CD14-positive monocyte (primary cell): Measurements from ENCODE around the gene CAMTA1. TPM values are rescaled to one million over a fixed set of nuclear protein-coding genes. Genes with fewer than 3 reads are reported as not detected.
A peak's percentile ranks its signal among the peaks of the same experiment; 100 is the strongest.

Experiments used
- DNase-seq, 3 donors: peaks; one replicate each; pipeline ENCODE4 v3.0.0-alpha.2; 2011 to 2022
- H2AFZ ChIP-seq: 2 replicates; pipeline ENCODE4 v1.6.0; 2012; ENCODE audit warnings: mild to moderate bottlenecking, low read depth, low read length, inconsistent platforms; ENCODE audit not compliant: insufficient read depth, poor library complexity, severe bottlenecking
- H3K27ac ChIP-seq, 2 donors: 1 replicate in 1 of 2; 2 replicates in 1 of 2; pipeline ENCODE4 v1.5.1; 2012 to 2013; ENCODE audit warnings: low read length in 2 of 2, control low read depth in 1 of 2, inconsistent platforms in 1 of 2, low read depth in 1 of 2, mild to moderate bottlenecking in 1 of 2
- H3K27me3 ChIP-seq, 2 donors: one replicate each; pipeline versions ENCODE4 v1.6.0 to v1.6.1; 2011 to 2013; ENCODE audit warnings: low read length in 2 of 2; ENCODE audit not compliant: control insufficient read depth in 2 of 2, insufficient read depth in 2 of 2
- H3K36me3 ChIP-seq, 2 donors: replicated peaks in 1 of 2; 1 replicate in 1 of 2; 2 replicates in 1 of 2; pipeline versions ENCODE4 v1.5.1 to v1.6.1; 2012 to 2013; ENCODE audit warnings: low read length in 2 of 2, control low read depth in 1 of 2, inconsistent platforms in 1 of 2, mild to moderate bottlenecking in 1 of 2; ENCODE audit not compliant: insufficient read depth in 2 of 2, control insufficient read depth in 1 of 2
- H3K4me1 ChIP-seq, 2 donors: 1 replicate in 1 of 2; 2 replicates in 1 of 2; pipeline versions ENCODE4 v1.5.1 to v1.6.1; 2012 to 2013; ENCODE audit warnings: low read length in 2 of 2, control low read depth in 1 of 2, inconsistent platforms in 1 of 2, mild to moderate bottlenecking in 1 of 2, moderate library complexity in 1 of 2; ENCODE audit not compliant: insufficient read depth in 2 of 2, control insufficient read depth in 1 of 2
- H3K4me2 ChIP-seq: replicated peaks from 2 replicates; pipeline ENCODE3; 2012; ENCODE audit warnings: low read length, moderate library complexity, mild to moderate bottlenecking; ENCODE audit not compliant: poor library complexity, severe bottlenecking; ENCODE audit errors: extremely low read depth
- H3K4me3 ChIP-seq, 3 experiments: fragments of 200-600 bp in 1 of 3; sonication (generic) in 1 of 3; replicated peaks in 1 of 3; 1 replicate in 2 of 3; 2 replicates in 1 of 3; pipeline ENCODE4 v1.5.1; 2011 to 2013; ENCODE audit warnings: low read length in 3 of 3, mild to moderate bottlenecking in 3 of 3, control low read depth in 2 of 3, low read depth in 2 of 3, inconsistent platforms in 1 of 3, moderate library complexity in 1 of 3
- H3K79me2 ChIP-seq: 2 replicates; pipeline ENCODE4 v1.6.0; 2012; ENCODE audit warnings: mild to moderate bottlenecking, control low read depth, inconsistent platforms, low read length, moderate library complexity; ENCODE audit not compliant: insufficient read depth
- H3K9ac ChIP-seq: 2 replicates; pipeline ENCODE4 v1.6.0; 2017; ENCODE audit warnings: low read length, mild to moderate bottlenecking; ENCODE audit not compliant: insufficient read depth, poor library complexity, severe bottlenecking
- H3K9me3 ChIP-seq, 2 donors: replicated peaks in 1 of 2; 1 replicate in 1 of 2; 2 replicates in 1 of 2; pipeline versions ENCODE4 v1.5.1 to v1.6.1; 2012 to 2013; ENCODE audit warnings: low read length in 2 of 2, control low read depth in 1 of 2; ENCODE audit not compliant: control insufficient read depth in 1 of 2, insufficient read depth in 1 of 2
- H4K20me1 ChIP-seq: 2 replicates; pipeline ENCODE4 v1.6.0; 2012; ENCODE audit warnings: mild to moderate bottlenecking, low read length, control low read depth, moderate library complexity; ENCODE audit not compliant: insufficient read depth
- H3K27ac Mint-ChIP-seq, 7 donors: one replicate each; pipeline ENCODE4 v1.8.0; 2020; ENCODE audit warnings: mild to moderate bottlenecking in 7 of 7, mixed read lengths in 7 of 7, moderate library complexity in 6 of 7, inconsistent platforms in 2 of 7
- H3K27me3 Mint-ChIP-seq, 3 donors: one replicate each; pipeline ENCODE4 v1.8.0; 2021 to 2022; ENCODE audit warnings: low read depth in 3 of 3, mild to moderate bottlenecking in 3 of 3, mixed read lengths in 3 of 3, moderate library complexity in 3 of 3, inconsistent platforms in 1 of 3
- H3K36me3 Mint-ChIP-seq, 2 donors: one replicate each; pipeline ENCODE4 v1.8.0; 2020; ENCODE audit warnings: mixed read lengths in 2 of 2, inconsistent platforms in 1 of 2, mild to moderate bottlenecking in 1 of 2
- H3K4me1 Mint-ChIP-seq: one replicate; pipeline ENCODE4 v1.8.0; 2020; ENCODE audit warnings: mild to moderate bottlenecking, mixed read lengths
- H3K4me3 Mint-ChIP-seq, 2 donors: one replicate each; pipeline ENCODE4 v1.8.0; 2020; ENCODE audit warnings: mild to moderate bottlenecking in 2 of 2, mixed read lengths in 2 of 2, moderate library complexity in 1 of 2
- H3K9me3 Mint-ChIP-seq, 7 donors: one replicate each; pipeline ENCODE4 v1.8.0; 2020 to 2022; ENCODE audit warnings: mixed read lengths in 7 of 7, mild to moderate bottlenecking in 6 of 7, moderate library complexity in 6 of 7, inconsistent platforms in 2 of 7
- CTCF ChIP-seq: fragments of 200-600 bp; IDR thresholded peaks from one replicate; pipeline ENCODE4 v1.8.0; 2022; ENCODE audit warnings: antibody characterized with exemption, mild to moderate bottlenecking
- WGBS: methylation state at CpG from one replicate; pipeline ENCODE4 v1.1.5; 2013; ENCODE audit warnings: missing lambda C conversion rate; ENCODE audit not compliant: insufficient coverage; 5-methylcytosine and 5-hydroxymethylcytosine counted together
- intact Hi-C, 2 donors: fragments of 100-400 bp; cut with micrococcal nuclease; formaldehyde crosslinking; loops; one replicate each; pipeline versions ENCODE4 v1.15.0 to v1.15.1; 2023
- polyA plus RNA-seq, 3 donors: library from polyadenylated mRNA; depleted of rRNA in 1 of 3; unstranded in 2 of 3; stranded (reverse) in 1 of 3; fragments of 300-500 nt in 2 of 3; fragments of >200 nt in 1 of 3; fragmentation: Illumina TruSeq in 2 of 3; gene quantifications; 1 replicate in 2 of 3; 2 replicates in 1 of 3; pipeline ENCODE4 v1.2.3, GENCODE V29; 2012 to 2021

Gene CAMTA1
- polyA plus RNA-seq, 3 donors: 52.0 to 89.6 (median 78.3) TPM

- Mint-ChIP-seq H3K27ac (no peak overlapping the region), H3K9me3 (peaks cover 0 to 21% (median 2%) of the 10 kb centered on the region in 7 donors), H3K4me3 (peak overlapping the region; percentile 79 to 85), H3K27me3 (peaks cover 64 to 77% (median 69%) of the 10 kb centered on the region in 3 donors), H3K4me1 (peaks cover 8% of the 10 kb centered on the region), H3K36me3 (peaks cover 0 to 6% of the 10 kb centered on the region in 2 donors)
- intact Hi-C loops: loop anchor here in 1 of 2 donors (5.0 kb wide), 1 partner anchor 78 kb away; the partner anchor contains the start of gene PER3
- peaks cover 8 to 9% of the 10 kb centered on the region in 2 donors for H3K4me1 ChIP-seq
- H3K36me3 ChIP-seq: no peaks in the 10 kb centered on the region
- TF ChIP-seq CTCF: no peak
- H3K27me3 ChIP-seq: peaks cover 46 to 70% of the 10 kb centered on the region in 2 donors
- peak; percentile 89 to 93 (median 89) for DNase-seq
- H3K4me3 ChIP-seq: peak overlapping the region in 2 of 3 experiments; percentile 3 to 62
- H3K9ac ChIP-seq: no peak overlapping the region
- H3K9me3 ChIP-seq: peaks cover 0 to 12% of the 10 kb centered on the region in 2 donors
- peak overlapping the region; percentile 69 for H3K4me2 ChIP-seq
- WGBS: under 1% methylated on average over 139 of the region's 151 CpGs
- H4K20me1 ChIP-seq: no peaks in the 10 kb centered on the region
- H2AFZ ChIP-seq: no peak overlapping the region
- no peaks in the 10 kb centered on the region for H3K79me2 ChIP-seq
- no peak overlapping the region for H3K27ac ChIP-seq
Observed at GRCh38 chr1:7704214-7705047, 919.2 kb downstream of the CAMTA1 start.

- Histone ChIP-seq H3K36me3 (no peaks in the 10 kb centered on the region), H3K27me3 (peaks cover 46 to 64% of the 10 kb centered on the region in 2 donors), H2AFZ (no peak overlapping the region), H3K4me3 (peak overlapping the region; percentile 3 to 62 (median 24)), H4K20me1 (no peaks in the 10 kb centered on the region), H3K4me2 (peak overlapping the region; percentile 69), H3K79me2 (no peaks in the 10 kb centered on the region), H3K27ac (no peak overlapping the region), H3K4me1 (peaks cover 8 to 9% of the 10 kb centered on the region in 2 donors), H3K9ac (no peak overlapping the region), H3K9me3 (peaks cover 0 to 12% of the 10 kb centered on the region in 2 donors)
- TF ChIP-seq CTCF: no peak
- WGBS: 5% methylated on average over 105 of the region's 106 CpGs
- Mint-ChIP-seq H3K4me3 (peak overlapping the region; percentile 79 to 85), H3K27me3 (peaks cover 63 to 75% (median 64%) of the 10 kb centered on the region in 3 donors), H3K27ac (peak overlapping the region in 3 of 7 donors; percentile 40 to 85 (median 50)), H3K4me1 (peaks cover 8% of the 10 kb centered on the region), H3K9me3 (peaks cover 0 to 21% (median 2%) of the 10 kb centered on the region in 7 donors), H3K36me3 (peaks cover 0 to 6% of the 10 kb centered on the region in 2 donors)
- peak in 1 of 3 donors; percentile 23 for DNase-seq
- intact Hi-C loops: no loop called here
Observed at GRCh38 chr1:7705048-7705907, 920.0 kb downstream of the CAMTA1 start.
